HepG2 (cell line): ENCODE data around the gene VPS11. TPM values are rescaled to one million over a fixed set of nuclear protein-coding genes. Genes with fewer than 3 reads are reported as not detected.

Experiments
- ATAC-seq: fragments of 200-7000 bp; cut with Tn5 transposase; 3 replicates; pipeline ENCODE4 v1.9.1; 2020; ENCODE audit warnings: mild to moderate bottlenecking, moderate library complexity
- BruUV-seq: library from RNA; stranded (reverse); fragments of 400-500 nt; replicated peaks from 2 replicates; lab custom pipeline; 2021; lab: Mats Ljungman, UMichigan
- CTCF ChIA-PET: fragments of 300-600 bp; formaldehyde crosslinking; extraction: SDS; loops from one replicate; lab custom pipeline; 2021; ENCODE audit warnings: low total read pairs, inconsistent platforms, low intra/inter-chr PET ratio; lab: Yijun Ruan, JAX
- POLR2A ChIA-PET: fragments of 350-600 bp; sonication (Branson Sonifier 250); formaldehyde crosslinking; loops from one replicate; lab custom pipeline; 2020; ENCODE audit warnings: antibody characterized with exemption, inconsistent platforms; lab: Yijun Ruan, JAX
- DNase-seq: peaks from one replicate; pipeline ENCODE4 v3.0.0-alpha.2; 2015; ENCODE audit warnings: low spot score
- FAIRE-seq: peaks from 3 replicates; lab custom pipeline; 2011; peaks lifted over from hg19 to GRCh38; lab: Jason Lieb, UNC
- H2AFZ ChIP-seq: one replicate; pipeline ENCODE4 v1.6.1; 2011; ENCODE audit warnings: low read length, inconsistent platforms
- H3K27ac ChIP-seq: fragments of 300-600 bp; 3 replicates; pipeline ENCODE4 v1.8.0; 2011; ENCODE audit warnings: mixed run types, mild to moderate bottlenecking, mixed read lengths, low read length, inconsistent platforms; ENCODE audit not compliant: insufficient read depth; ENCODE audit errors: extremely low read length
- H3K27me3 ChIP-seq, 2 experiments: fragments of 200-600 bp in 1 of 2; 2 replicates in 1 of 2; 3 replicates in 1 of 2; pipeline versions ENCODE4 v1.6.0 to v1.8.0; 2011; ENCODE audit warnings: low read length in 2 of 2, mild to moderate bottlenecking in 2 of 2, moderate library complexity in 2 of 2, inconsistent platforms in 1 of 2; ENCODE audit not compliant: insufficient read depth in 2 of 2, control insufficient read depth in 1 of 2
- H3K36me3 ChIP-seq, 2 experiments: fragments of 200-600 bp in 1 of 2; replicated peaks in 1 of 2; 2 replicates in 1 of 2; 3 replicates in 1 of 2; pipeline versions ENCODE4 v1.5.1 to v1.8.0; 2011; ENCODE audit warnings: low read length in 2 of 2, inconsistent platforms in 1 of 2; ENCODE audit not compliant: insufficient read depth in 2 of 2, control insufficient read depth in 1 of 2
- H3K4me1 ChIP-seq: 2 replicates; pipeline ENCODE4 v1.5.1; 2012; ENCODE audit warnings: low read length, inconsistent platforms; ENCODE audit not compliant: insufficient read depth
- H3K4me2 ChIP-seq: 2 replicates; pipeline ENCODE4 v1.6.0; 2011; ENCODE audit warnings: low read depth, low read length, inconsistent platforms
- H3K4me3 ChIP-seq, 3 experiments: fragments of 200-600 bp in 1 of 3; sonication (generic), shearing (Covaris generic) in 1 of 3; replicated peaks in 1 of 3; 2 replicates each; pipeline ENCODE4 v1.5.1; 2011 to 2016; ENCODE audit warnings: low read length in 3 of 3, inconsistent platforms in 2 of 3, low read depth in 2 of 3, mild to moderate bottlenecking in 2 of 3, control low read depth in 1 of 3, mixed read lengths in 1 of 3; ENCODE audit not compliant: insufficient read depth in 1 of 3
- H3K79me2 ChIP-seq: one replicate; pipeline ENCODE4 v1.6.1; 2011; ENCODE audit warnings: low read length, inconsistent platforms; ENCODE audit not compliant: insufficient read depth
- H3K9ac ChIP-seq: 2 replicates; pipeline ENCODE4 v1.6.0; 2011; ENCODE audit warnings: mild to moderate bottlenecking, low read depth, low read length, inconsistent platforms; ENCODE audit not compliant: insufficient read depth
- H3K9me3 ChIP-seq: 2 replicates; pipeline ENCODE4 v1.5.1; 2012; ENCODE audit warnings: mild to moderate bottlenecking, low read length
- H4K20me1 ChIP-seq: 2 replicates; pipeline ENCODE4 v1.6.0; 2011; ENCODE audit warnings: inconsistent platforms, mild to moderate bottlenecking, low read length, moderate library complexity; ENCODE audit not compliant: insufficient read depth
- CBFB ChIP-seq: sonication (generic); formaldehyde crosslinking; IDR thresholded peaks from 2 replicates; pipeline ENCODE4 v1.4.0; 2020; ENCODE audit warnings: missing genetic modification reagents
- CEBPG ChIP-seq: IDR thresholded peaks from 2 replicates; pipeline ENCODE4 v1.6.1; 2016
- DPF2 ChIP-seq: sonication (generic); formaldehyde crosslinking; IDR thresholded peaks from 2 replicates; pipeline ENCODE4 v1.4.0; 2020; ENCODE audit warnings: mild to moderate bottlenecking, low read depth, missing genetic modification reagents, borderline replicate concordance
- EED ChIP-seq: sonication (generic); formaldehyde crosslinking; IDR thresholded peaks from 2 replicates; pipeline ENCODE4 v1.5.0; 2020; ENCODE audit warnings: mild to moderate bottlenecking, missing genetic modification reagents
- NFE2L2 ChIP-seq: fragments of 150-350 bp; IDR thresholded peaks from 2 replicates; pipeline ENCODE4 v1.6.1; 2014; ENCODE audit warnings: low read length
- NFKBIZ ChIP-seq: IDR thresholded peaks from 2 replicates; pipeline ENCODE4 v1.6.1; 2018; ENCODE audit warnings: missing genetic modification reagents, missing compliant biosample characterization
- NR3C1 ChIP-seq: sonication (generic); formaldehyde crosslinking; IDR thresholded peaks from 2 replicates; pipeline ENCODE4 v1.4.0; 2020; ENCODE audit warnings: missing genetic modification reagents
- PPARG ChIP-seq: conservative IDR thresholded peaks from 2 replicates; pipeline ENCODE4 v1.6.1; 2016; ENCODE audit warnings: missing biosample characterization, missing genetic modification reagents
- SIN3A ChIP-seq: IDR thresholded peaks from 2 replicates; pipeline ENCODE4 v1.6.1; 2011; ENCODE audit warnings: low read depth, mild to moderate bottlenecking, control low read depth, low read length, borderline replicate concordance
- ZKSCAN8 ChIP-seq: IDR thresholded peaks from 2 replicates; pipeline ENCODE4 v1.6.1; 2016; ENCODE audit warnings: borderline replicate concordance, missing genetic modification reagents, missing compliant biosample characterization
- WGBS: methylation state at CpG from one replicate; pipeline ENCODE4 v1.1.6; 2017; ENCODE audit warnings: low lambda C conversion rate; 5-methylcytosine and 5-hydroxymethylcytosine counted together
- in situ Hi-C: cut with HindIII; loops from 2 replicates; pipeline ENCODE4 v1.10.0; 2017; ENCODE audit warnings: low pct_unique_long_range_greater_than_20kb; ENCODE audit not compliant: extremely low pct_ligation_motif_present
- intact Hi-C: fragments of 100-400 bp; cut with micrococcal nuclease; formaldehyde crosslinking; loops from one replicate; pipeline ENCODE4 v1.10.0; 2022; ENCODE audit not compliant: unreplicated experiment
- polyA plus RNA-seq, 8 experiments: library from polyadenylated mRNA; depleted of rRNA in 3 of 8; stranded (reverse) in 7 of 8; unstranded in 1 of 8; fragments of >200 nt; fragmentation: Illumina TruSeq in 4 of 8; extraction: Trizol in 4 of 8; gene quantifications; 2 replicates each; pipeline versions ENCODE4 v1.2.1 to v1.2.3, GENCODE V29; 2011 to 2016; ENCODE audit warnings: low read depth in 4 of 8, missing spikeins in 1 of 8, mixed read lengths in 1 of 8; ENCODE audit not compliant: insufficient read depth in 1 of 8
- total RNA-seq, 5 experiments: library from RNA; depleted of rRNA; stranded (reverse); fragments of >200 nt; fragmentation: Illumina TruSeq; extraction: Trizol; gene quantifications; 2 replicates each; pipeline ENCODE4 v1.2.3, GENCODE V29; 2016; ENCODE audit warnings: low read depth in 1 of 5
- TF ChIP-seq, protein P1 (sequence below): IDR thresholded peaks from 2 replicates; pipeline ENCODE4 v1.6.1; 2016; ENCODE audit warnings: missing compliant biosample characterization, missing genetic modification reagents, borderline replicate concordance
- TF ChIP-seq, protein P2 (sequence below): sonication (generic); formaldehyde crosslinking; IDR thresholded peaks from 2 replicates; pipeline ENCODE4 v1.4.0; 2020; ENCODE audit warnings: mild to moderate bottlenecking, missing genetic modification reagents
- TF ChIP-seq, protein P3 (sequence below): sonication (generic); formaldehyde crosslinking; IDR thresholded peaks from 2 replicates; pipeline ENCODE4 v1.4.0; 2020; ENCODE audit warnings: missing genetic modification reagents

Gene VPS11
- total and polyA plus RNA-seq, 2 of the 13 experiments (the other 11 are each of a cell fraction or from before 2014, with no cell fraction given) = 13.7 to 21.6 TPM

DNA sequence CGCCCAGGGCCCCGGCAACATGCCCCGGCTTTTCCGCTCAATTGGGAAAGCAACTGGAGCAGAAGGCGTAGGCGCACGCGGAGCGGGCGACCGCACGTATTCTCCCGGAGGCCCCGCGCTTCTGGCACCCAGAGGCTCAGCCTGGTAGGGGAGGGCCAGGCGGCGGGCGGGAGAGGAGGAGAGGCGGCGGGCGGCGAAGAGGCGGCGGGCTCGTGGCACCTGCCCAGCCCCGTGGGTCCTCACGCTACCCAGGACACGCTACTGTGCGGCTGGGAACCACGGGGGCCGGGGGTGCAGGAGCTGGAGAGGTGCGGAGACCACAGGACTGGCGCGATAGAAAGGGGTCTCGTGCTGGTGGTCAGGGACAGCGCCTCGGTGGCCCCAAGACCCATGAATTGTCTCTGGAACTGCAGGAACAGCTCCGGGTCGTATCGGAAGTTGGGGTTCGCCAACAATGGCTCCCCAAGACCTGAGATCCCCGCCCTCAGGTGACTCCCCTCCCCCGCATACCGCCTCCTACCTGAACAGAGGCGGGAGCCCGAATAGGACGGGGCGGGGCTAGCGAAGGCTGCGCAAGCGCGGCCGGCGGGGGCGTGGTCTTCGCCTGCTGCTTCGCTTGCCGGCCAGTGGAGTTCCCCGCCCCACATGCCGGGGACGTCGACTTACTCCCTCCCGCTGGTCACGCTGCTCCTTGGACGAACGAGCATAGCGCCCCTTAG lies 37.1 kb upstream of the VPS11 start, which contains the start of gene SLC37A4 (continued):
- TF ChIP-seq SIN3A (peak; percentile 23; the same call in 1 of the 2 replicates), NFKBIZ (CRISPR knock-in tag) (peak; percentile 59; the same call in 1 of the 2 replicates), ZKSCAN8 (CRISPR knock-in tag) (peak; percentile 77; the same call in 1 of the 2 replicates), CEBPG (CRISPR knock-in tag) (peak; percentile 65), NR3C1 (CRISPR knock-in tag) (no peak)
- TF ChIP-seq, protein P1, sequence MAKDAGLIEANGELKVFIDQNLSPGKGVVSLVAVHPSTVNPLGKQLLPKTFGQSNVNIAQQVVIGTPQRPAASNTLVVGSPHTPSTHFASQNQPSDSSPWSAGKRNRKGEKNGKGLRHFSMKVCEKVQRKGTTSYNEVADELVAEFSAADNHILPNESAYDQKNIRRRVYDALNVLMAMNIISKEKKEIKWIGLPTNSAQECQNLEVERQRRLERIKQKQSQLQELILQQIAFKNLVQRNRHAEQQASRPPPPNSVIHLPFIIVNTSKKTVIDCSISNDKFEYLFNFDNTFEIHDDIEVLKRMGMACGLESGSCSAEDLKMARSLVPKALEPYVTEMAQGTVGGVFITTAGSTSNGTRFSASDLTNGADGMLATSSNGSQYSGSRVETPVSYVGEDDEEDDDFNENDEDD (CRISPR knock-in tag) = peak; percentile 98

DNA sequence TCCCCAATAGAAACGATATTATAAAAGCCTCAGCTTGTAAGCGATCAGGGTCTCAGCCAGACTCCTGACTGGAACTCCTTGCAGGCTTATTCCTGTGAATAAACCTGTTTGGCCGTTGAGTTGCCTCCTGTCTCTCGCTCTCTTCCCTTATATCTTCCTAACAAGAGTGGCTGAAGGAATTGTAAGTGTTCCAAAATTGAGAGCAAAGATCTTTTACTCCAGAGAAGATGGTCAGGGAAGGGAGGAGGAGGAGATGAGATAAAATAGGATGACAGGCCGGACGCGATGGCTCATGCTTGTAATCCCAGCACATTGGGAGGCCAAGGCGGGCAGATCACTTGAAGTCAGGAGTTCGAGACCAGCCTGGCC lies 35.7 kb upstream of the VPS11 start:
- intact Hi-C loops = loop anchor here (2.0 kb wide), 2 partner anchors 33 to 63 kb away; partner anchors contain the start of gene CENATAC
- Histone ChIP-seq H3K27ac (peak overlapping the region; percentile 4), H3K4me1 (peaks cover 53% of the 10 kb centered on the region)
- TF ChIP-seq, protein P2, sequence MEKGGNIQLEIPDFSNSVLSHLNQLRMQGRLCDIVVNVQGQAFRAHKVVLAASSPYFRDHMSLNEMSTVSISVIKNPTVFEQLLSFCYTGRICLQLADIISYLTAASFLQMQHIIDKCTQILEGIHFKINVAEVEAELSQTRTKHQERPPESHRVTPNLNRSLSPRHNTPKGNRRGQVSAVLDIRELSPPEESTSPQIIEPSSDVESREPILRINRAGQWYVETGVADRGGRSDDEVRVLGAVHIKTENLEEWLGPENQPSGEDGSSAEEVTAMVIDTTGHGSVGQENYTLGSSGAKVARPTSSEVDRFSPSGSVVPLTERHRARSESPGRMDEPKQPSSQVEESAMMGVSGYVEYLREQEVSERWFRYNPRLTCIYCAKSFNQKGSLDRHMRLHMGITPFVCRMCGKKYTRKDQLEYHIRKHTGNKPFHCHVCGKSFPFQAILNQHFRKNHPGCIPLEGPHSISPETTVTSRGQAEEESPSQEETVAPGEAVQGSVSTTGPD (CRISPR knock-in tag) = no peak
- TF ChIP-seq PPARG (CRISPR knock-in tag) (no peak), NFE2L2 (no peak), CBFB (no peak), EED (CRISPR knock-in tag) (no peak), DPF2 (CRISPR knock-in tag) (no peak)
- TF ChIP-seq, protein P3, sequence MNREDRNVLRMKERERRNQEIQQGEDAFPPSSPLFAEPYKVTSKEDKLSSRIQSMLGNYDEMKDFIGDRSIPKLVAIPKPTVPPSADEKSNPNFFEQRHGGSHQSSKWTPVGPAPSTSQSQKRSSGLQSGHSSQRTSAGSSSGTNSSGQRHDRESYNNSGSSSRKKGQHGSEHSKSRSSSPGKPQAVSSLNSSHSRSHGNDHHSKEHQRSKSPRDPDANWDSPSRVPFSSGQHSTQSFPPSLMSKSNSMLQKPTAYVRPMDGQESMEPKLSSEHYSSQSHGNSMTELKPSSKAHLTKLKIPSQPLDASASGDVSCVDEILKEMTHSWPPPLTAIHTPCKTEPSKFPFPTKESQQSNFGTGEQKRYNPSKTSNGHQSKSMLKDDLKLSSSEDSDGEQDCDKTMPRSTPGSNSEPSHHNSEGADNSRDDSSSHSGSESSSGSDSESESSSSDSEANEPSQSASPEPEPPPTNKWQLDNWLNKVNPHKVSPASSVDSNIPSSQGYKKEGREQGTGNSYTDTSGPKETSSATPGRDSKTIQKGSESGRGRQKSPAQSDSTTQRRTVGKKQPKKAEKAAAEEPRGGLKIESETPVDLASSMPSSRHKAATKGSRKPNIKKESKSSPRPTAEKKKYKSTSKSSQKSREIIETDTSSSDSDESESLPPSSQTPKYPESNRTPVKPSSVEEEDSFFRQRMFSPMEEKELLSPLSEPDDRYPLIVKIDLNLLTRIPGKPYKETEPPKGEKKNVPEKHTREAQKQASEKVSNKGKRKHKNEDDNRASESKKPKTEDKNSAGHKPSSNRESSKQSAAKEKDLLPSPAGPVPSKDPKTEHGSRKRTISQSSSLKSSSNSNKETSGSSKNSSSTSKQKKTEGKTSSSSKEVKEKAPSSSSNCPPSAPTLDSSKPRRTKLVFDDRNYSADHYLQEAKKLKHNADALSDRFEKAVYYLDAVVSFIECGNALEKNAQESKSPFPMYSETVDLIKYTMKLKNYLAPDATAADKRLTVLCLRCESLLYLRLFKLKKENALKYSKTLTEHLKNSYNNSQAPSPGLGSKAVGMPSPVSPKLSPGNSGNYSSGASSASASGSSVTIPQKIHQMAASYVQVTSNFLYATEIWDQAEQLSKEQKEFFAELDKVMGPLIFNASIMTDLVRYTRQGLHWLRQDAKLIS (CRISPR knock-in tag) = no peak
- TF ChIP-seq, all 625 proteins: peak for 0
- peaks cover 0 to 1% of the 10 kb centered on the region in 2 experiments; a peak in 1 of 5 replicates for H3K36me3 ChIP-seq
- peak overlapping the region; percentile 47 for H3K4me2 ChIP-seq
- no peak for ATAC-seq
- FAIRE-seq = no peak
- DNase-seq = no peak
- peak overlapping the region; percentile 22; the same call in 1 of the 2 replicates for H3K9ac ChIP-seq
- no peaks in the 10 kb centered on the region; a peak in 1 of 5 replicates for H3K27me3 ChIP-seq
- H4K20me1 ChIP-seq = no peaks in the 10 kb centered on the region
- WGBS = 45% methylated on average over 9 of the region's 9 CpGs
- in situ Hi-C loops = no loop called here
- H3K79me2 ChIP-seq = peaks cover 33% of the 10 kb centered on the region
- POLR2A ChIA-PET = interaction anchor here (0.9 to 1.7 kb wide), 6 partner anchors 17 to 287 kb away, joined by 3 to 6 read pairs (median 4); partner anchors contain the start of genes HMBS and HYOU1
- no TSS peak for BruUV-seq
- no peaks in the 10 kb centered on the region for H3K9me3 ChIP-seq
- H3K4me3 ChIP-seq = no peak overlapping the region
- H2AFZ ChIP-seq = peak overlapping the region; percentile 80
- CTCF ChIA-PET = no interaction called here
